ENCODE results near the gene NOX5.

- TF ChIP-seq CTCF (IDR thresholded peaks at IDR 0.05; ENCODE audit: insufficient read depth, low read depth, low read length) (no peak), EZH2 (IDR thresholded peaks at IDR 0.05; ENCODE audit: insufficient read depth, low read length) (no peak)
Observed at GRCh38 chr15:68983961-68984481, 30.5 kb upstream of the NOX5 start.
